Mucosa of descending colon (tissue), 3 donors: ENCODE results near the gene INSRR. TPM values are rescaled to one million over a fixed set of nuclear protein-coding genes. Genes with fewer than 3 reads are reported as not detected.

ENCODE experiments used
- ATAC-seq: fragments of 200-7000 bp; cut with Tn5 transposase; one replicate; pipeline ENCODE4 v1.9.1; 2020; ENCODE audit warnings: mild to moderate bottlenecking, moderate library complexity
- DNase-seq, 3 donors: peaks; one replicate each; pipeline ENCODE4 v3.0.0-alpha.2; 2020
- H3K36me3 ChIP-seq: fragments of 200-600 bp; one replicate; pipeline ENCODE4 v1.8.0; 2021; ENCODE audit warnings: low read depth, mild to moderate bottlenecking
- H3K4me1 ChIP-seq: fragments of 200-600 bp; one replicate; pipeline ENCODE4 v1.8.0; 2021; ENCODE audit warnings: low read depth, mild to moderate bottlenecking
- H3K4me3 ChIP-seq: fragments of 200-600 bp; one replicate; pipeline ENCODE4 v1.8.0; 2021; ENCODE audit warnings: mild to moderate bottlenecking
- H3K9me3 ChIP-seq: fragments of 200-600 bp; one replicate; pipeline ENCODE4 v1.8.0; 2021; ENCODE audit warnings: mild to moderate bottlenecking
- intact Hi-C, 2 donors: fragments of 100-400 bp; cut with DNase I in 1 of 2; cut with micrococcal nuclease in 1 of 2; formaldehyde crosslinking; loops; one replicate each; pipeline versions ENCODE4 v1.11.0 to v1.11.1; 2022; cut with DNase I, micrococcal nuclease
- long read RNA-seq, 2 donors: library from polyadenylated mRNA; unstranded; transcript quantifications; one replicate each; pipeline ENCODE4 v2.0.0, GENCODE V29; 2019 to 2021
- total RNA-seq, 3 donors: library from RNA; stranded (reverse); fragmentation: NEBNext Ultra II Directional in 2 of 3; extraction: Animal tissue kit (Norgen Biotek cat#: 25700) in 2 of 3; gene quantifications; one replicate each; pipeline versions ENCODE4 v1.2.1 to v1.2.4, GENCODE V29; 2021 to 2023
- TF ChIP-seq, protein P1 (sequence below): fragments of 200-600 bp; IDR thresholded peaks from one replicate; pipeline ENCODE4 v1.8.0; 2022; ENCODE audit warnings: antibody characterized with exemption, mild to moderate bottlenecking
- donor health status: DM: no; HTN: no; CAD: no; lungs with moderate emphysema.
- donor health status: DM: no; HTN: no; CAD: no.
- donor health status: DM: no; HTN: yes; CAD: no.

INSRR gene
- under 1 TPM in 2 of 3 donors, not detected in 1; 0.06 to 0.09 TPM for total RNA-seq
- long read RNA-seq, donor 1: 0 reads
- long read RNA-seq, donor 2: 0 reads

- intact Hi-C loops: no loop called here
- TF ChIP-seq, protein P1, sequence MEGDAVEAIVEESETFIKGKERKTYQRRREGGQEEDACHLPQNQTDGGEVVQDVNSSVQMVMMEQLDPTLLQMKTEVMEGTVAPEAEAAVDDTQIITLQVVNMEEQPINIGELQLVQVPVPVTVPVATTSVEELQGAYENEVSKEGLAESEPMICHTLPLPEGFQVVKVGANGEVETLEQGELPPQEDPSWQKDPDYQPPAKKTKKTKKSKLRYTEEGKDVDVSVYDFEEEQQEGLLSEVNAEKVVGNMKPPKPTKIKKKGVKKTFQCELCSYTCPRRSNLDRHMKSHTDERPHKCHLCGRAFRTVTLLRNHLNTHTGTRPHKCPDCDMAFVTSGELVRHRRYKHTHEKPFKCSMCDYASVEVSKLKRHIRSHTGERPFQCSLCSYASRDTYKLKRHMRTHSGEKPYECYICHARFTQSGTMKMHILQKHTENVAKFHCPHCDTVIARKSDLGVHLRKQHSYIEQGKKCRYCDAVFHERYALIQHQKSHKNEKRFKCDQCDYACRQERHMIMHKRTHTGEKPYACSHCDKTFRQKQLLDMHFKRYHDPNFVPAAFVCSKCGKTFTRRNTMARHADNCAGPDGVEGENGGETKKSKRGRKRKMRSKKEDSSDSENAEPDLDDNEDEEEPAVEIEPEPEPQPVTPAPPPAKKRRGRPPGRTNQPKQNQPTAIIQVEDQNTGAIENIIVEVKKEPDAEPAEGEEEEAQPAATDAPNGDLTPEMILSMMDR: no peak
- peaks cover 17% of the 10 kb centered on the region for H3K4me1 ChIP-seq
- H3K36me3 ChIP-seq: no peaks in the 10 kb centered on the region
- no peak within 1 kb of the TSS for H3K4me3 ChIP-seq
- DNase-seq (no peak), ATAC-seq (peak; percentile 3)
- no peaks in the 10 kb centered on the region for H3K9me3 ChIP-seq
Observed at GRCh38 chr1:156858959-156859522, at the start of gene INSRR. INSRR (minus strand) TSS chr1:156859117; CDS start chr1:156858621, 496 bp downstream.

DNA sequence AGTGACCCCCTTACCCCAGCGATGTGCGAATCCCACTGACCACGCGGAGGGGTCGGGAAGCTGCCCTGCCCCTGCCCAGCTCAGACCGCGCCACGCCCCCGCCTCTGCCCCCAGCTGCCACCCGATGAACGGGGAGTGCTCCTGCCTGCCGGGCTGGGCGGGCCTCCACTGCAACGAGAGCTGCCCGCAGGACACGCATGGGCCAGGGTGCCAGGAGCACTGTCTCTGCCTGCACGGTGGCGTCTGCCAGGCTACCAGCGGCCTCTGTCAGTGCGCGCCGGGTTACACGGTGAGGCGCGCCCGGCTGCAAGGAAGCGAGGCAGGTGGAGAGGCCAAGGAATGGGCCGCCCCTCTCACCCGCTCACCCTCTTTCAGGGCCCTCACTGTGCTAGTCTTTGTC is 49.6 kb upstream of the INSRR start:
- DNase-seq (peak in 2 of 3 donors; percentile 28 to 49), ATAC-seq (peak; percentile 15)
- TF ChIP-seq, protein P1: no peak
- peaks cover 12% of the 10 kb centered on the region for H3K4me1 ChIP-seq
- no peaks in the 10 kb centered on the region for H3K9me3 ChIP-seq
- intact Hi-C loops: no loop called here
- H3K36me3 ChIP-seq: no peaks in the 10 kb centered on the region
- no peak overlapping the region for H3K4me3 ChIP-seq

- intact Hi-C loops: no loop called here
- no peak overlapping the region for H3K4me3 ChIP-seq
- ATAC-seq: no peak
Observed at GRCh38 chr1:156906206-156906906, 47.4 kb upstream of the INSRR start.

GRCh38 chr1:156905651-156906050 is 46.7 kb upstream of the INSRR start:
- intact Hi-C loops: no loop called here

More at GRCh38 chr1:156906206-156906906, 47.4 kb upstream of the INSRR start:
- peak in 2 of 3 donors; percentile 21 to 40 for DNase-seq
- Histone ChIP-seq H3K9me3 (no peaks in the 10 kb centered on the region), H3K36me3 (no peaks in the 10 kb centered on the region), H3K4me1 (peaks cover 12% of the 10 kb centered on the region)
- TF ChIP-seq, protein P1: no peak

GRCh38 chr1:156905176-156905575 is 46.3 kb upstream of the INSRR start:
- H3K4me1 ChIP-seq: peaks cover 12% of the 10 kb centered on the region
- DNase-seq: peak in 2 of 3 donors; percentile 15 to 33
- H3K36me3 ChIP-seq: no peaks in the 10 kb centered on the region
- H3K9me3 ChIP-seq: no peaks in the 10 kb centered on the region
- intact Hi-C loops: no loop called here
- TF ChIP-seq, protein P1: no peak
- ATAC-seq: no peak
- no peak overlapping the region for H3K4me3 ChIP-seq

More at GRCh38 chr1:156905651-156906050, 46.7 kb upstream of the INSRR start:
- H3K4me3 ChIP-seq: no peak overlapping the region
- H3K4me1 ChIP-seq: peaks cover 12% of the 10 kb centered on the region
- DNase-seq: peak in 1 of 3 donors; percentile 3
- no peaks in the 10 kb centered on the region for H3K9me3 ChIP-seq
- TF ChIP-seq, protein P1: no peak
- ATAC-seq: no peak
- no peaks in the 10 kb centered on the region for H3K36me3 ChIP-seq
